Kidney (tissue), 14 donors: Measurements from ENCODE around the gene PLA2G4E. TPM values are rescaled to one million over a fixed set of nuclear protein-coding genes. Genes with fewer than 3 reads are reported as not detected.

Experiments
- DNase-seq, 5 donors: peaks; one replicate each; pipeline ENCODE4 v3.0.0-alpha.2; 2013 to 2020
- FAIRE-seq: peaks from 2 replicates; lab custom pipeline; 2012; peaks lifted over from hg19 to GRCh38; lab: Jason Lieb, UNC
- H3K27ac ChIP-seq, 2 donors: one replicate each; pipeline ENCODE4 v1.7.0; 2013; ENCODE audit warnings: low read depth in 2 of 2, low read length in 2 of 2, inconsistent platforms in 1 of 2
- H3K27me3 ChIP-seq: one replicate; pipeline ENCODE4 v1.7.1; 2013; ENCODE audit warnings: low read length, inconsistent platforms; ENCODE audit not compliant: control insufficient read depth, insufficient read depth
- H3K36me3 ChIP-seq, 3 donors: one replicate each; pipeline versions ENCODE4 v1.7.0 to v1.7.1; 2013; ENCODE audit warnings: low read length in 3 of 3, control low read depth in 1 of 3, inconsistent platforms in 1 of 3; ENCODE audit not compliant: insufficient read depth in 3 of 3, control insufficient read depth in 2 of 3
- H3K4me1 ChIP-seq, 3 donors: one replicate each; pipeline versions ENCODE4 v1.7.0 to v1.7.1; 2013; ENCODE audit warnings: low read length in 3 of 3, inconsistent platforms in 1 of 3, low read depth in 1 of 3; ENCODE audit not compliant: control insufficient read depth in 2 of 3, insufficient read depth in 2 of 3
- H3K4me3 ChIP-seq, 3 donors: one replicate each; pipeline versions ENCODE4 v1.7.0 to v1.8.1; 2013; ENCODE audit warnings: low read length in 3 of 3, control low read depth in 1 of 3, inconsistent platforms in 1 of 3
- H3K9ac ChIP-seq, 3 donors: one replicate each; pipeline versions ENCODE4 v1.7.0 to v1.7.1; 2013; ENCODE audit warnings: low read length in 3 of 3, control low read depth in 1 of 3, inconsistent platforms in 1 of 3
- H3K9me3 ChIP-seq, 3 donors: one replicate each; pipeline versions ENCODE4 v1.7.0 to v1.7.1; 2013; ENCODE audit warnings: low read length in 3 of 3, control low read depth in 1 of 3, inconsistent platforms in 1 of 3; ENCODE audit not compliant: control insufficient read depth in 2 of 3, insufficient read depth in 1 of 3
- CTCF ChIP-seq: IDR thresholded peaks from 3 replicates; pipeline ENCODE4 v1.5.1; 2012; ENCODE audit warnings: mild to moderate bottlenecking, moderate library complexity, borderline replicate concordance; ENCODE audit not compliant: insufficient read depth; ENCODE audit errors: extremely low read depth
- intact Hi-C: fragments of 100-400 bp; cut with DNase I; formaldehyde crosslinking; loops from one replicate; pipeline ENCODE4 v1.11.1; 2022
- polyA plus RNA-seq: library from polyadenylated mRNA; stranded (reverse); fragments of 350-450 nt; fragmentation: Illumina TruSeq; extraction: RNeasy Lipid Tissue Mini Kit (QIAGEN cat#74804); gene quantifications from one replicate; pipeline ENCODE4 v1.2.3, GENCODE V29; 2014; ENCODE audit warnings: low read depth, low replicate concordance; ENCODE audit not compliant: insufficient read depth
- total RNA-seq: library from RNA; stranded (reverse); fragmentation: NEBNext Ultra II Directional; extraction: Animal tissue kit (Norgen Biotek cat#: 25700); gene quantifications from one replicate; pipeline ENCODE4 v1.2.1, GENCODE V29; 2021
- donor health status: control.
- donor health status: control.
- donor health status: control.
- donor health status: control.
- donor health status: control.
- donor health status: DM: yes; HTN: yes; CAD: no.
- donor health status: Normal renal cell carcinoma (clear cell type).

PLA2G4E gene
- total and polyA plus RNA-seq, 2 donors from 2014 or later: not detected

GRCh38 chr15:41943543-41944312, 77.1 kb downstream of the PLA2G4E start:
- peaks cover 0 to 4% (median 0%) of the 10 kb centered on the region in 3 donors for H3K36me3 ChIP-seq
- TF ChIP-seq CTCF: no peak
- no peaks in the 10 kb centered on the region for H3K9me3 ChIP-seq
- no peak overlapping the region for H3K4me3 ChIP-seq
- no peak overlapping the region for H3K9ac ChIP-seq
- H3K4me1 ChIP-seq: peaks cover 4 to 27% (median 19%) of the 10 kb centered on the region in 3 donors
- H3K27ac ChIP-seq: peak overlapping the region; percentile 36 to 53
- FAIRE-seq (no peak), DNase-seq (no peak)
- intact Hi-C loops: no loop called here
- H3K27me3 ChIP-seq: no peaks in the 10 kb centered on the region

- H3K9ac ChIP-seq: no peak overlapping the region
- no peak for FAIRE-seq
- no peak for DNase-seq
Measured at GRCh38 chr15:41942886-41943285, 78.0 kb downstream of the PLA2G4E start.

GRCh38 chr15:41941644-41942415, 79.0 kb downstream of the PLA2G4E start:
- Histone ChIP-seq H3K9ac (no peak overlapping the region), H3K36me3 (peaks cover 0 to 4% (median 0%) of the 10 kb centered on the region in 3 donors), H3K4me1 (peaks cover 4 to 20% (median 20%) of the 10 kb centered on the region in 3 donors), H3K4me3 (no peak overlapping the region), H3K27ac (no peak overlapping the region), H3K27me3 (no peaks in the 10 kb centered on the region), H3K9me3 (no peaks in the 10 kb centered on the region)
- no peak for DNase-seq
- no peak for TF ChIP-seq CTCF
- FAIRE-seq: no peak
- intact Hi-C loops: no loop called here

More at GRCh38 chr15:41942886-41943285, 78.0 kb downstream of the PLA2G4E start:
- TF ChIP-seq CTCF: no peak
- H3K27me3 ChIP-seq: no peaks in the 10 kb centered on the region
- no peak overlapping the region for H3K27ac ChIP-seq
- H3K4me3 ChIP-seq: no peak overlapping the region
- H3K4me1 ChIP-seq: peaks cover 4 to 27% (median 19%) of the 10 kb centered on the region in 3 donors
- peaks cover 0 to 4% (median 0%) of the 10 kb centered on the region in 3 donors for H3K36me3 ChIP-seq
- no peaks in the 10 kb centered on the region for H3K9me3 ChIP-seq
- intact Hi-C loops: no loop called here
